IPS DF 6.9 (cell line): Measurements from ENCODE around the gene TBKBP1.

ENCODE experiments used
- DNase-seq: peaks from one replicate; pipeline ENCODE4 v3.0.0-alpha.2; 2013; ENCODE audit warnings: low read depth, low spot score
- H3K27ac ChIP-seq: one replicate; pipeline ENCODE4 v1.5.1; 2013; ENCODE audit warnings: low read length, control low read depth
- H3K27me3 ChIP-seq: 2 replicates; pipeline ENCODE4 v1.6.1; 2013; ENCODE audit warnings: mild to moderate bottlenecking, low read length; ENCODE audit not compliant: control insufficient read depth, insufficient read depth
- H3K36me3 ChIP-seq: 2 replicates; pipeline ENCODE4 v1.6.1; 2013; ENCODE audit warnings: low read length; ENCODE audit not compliant: control insufficient read depth, insufficient read depth
- H3K4me1 ChIP-seq: 2 replicates; pipeline ENCODE4 v1.6.1; 2013; ENCODE audit warnings: low read length; ENCODE audit not compliant: control insufficient read depth, insufficient read depth
- H3K4me3 ChIP-seq: 2 replicates; pipeline ENCODE4 v1.5.1; 2013; ENCODE audit warnings: mild to moderate bottlenecking, low read length
- H3K9me3 ChIP-seq: 2 replicates; pipeline ENCODE4 v1.6.1; 2013; ENCODE audit warnings: low read length, inconsistent platforms; ENCODE audit not compliant: control insufficient read depth, insufficient read depth
- WGBS: extraction: QIAGEN DNeasy Blood & Tissue Kit; methylation state at CpG from one replicate; pipeline ENCODE4 v1.1.7; 2013; ENCODE audit warnings: mixed read lengths, missing lambda C conversion rate; ENCODE audit not compliant: insufficient read length, insufficient coverage; 5-methylcytosine and 5-hydroxymethylcytosine counted together

The TBKBP1 gene

DNA sequence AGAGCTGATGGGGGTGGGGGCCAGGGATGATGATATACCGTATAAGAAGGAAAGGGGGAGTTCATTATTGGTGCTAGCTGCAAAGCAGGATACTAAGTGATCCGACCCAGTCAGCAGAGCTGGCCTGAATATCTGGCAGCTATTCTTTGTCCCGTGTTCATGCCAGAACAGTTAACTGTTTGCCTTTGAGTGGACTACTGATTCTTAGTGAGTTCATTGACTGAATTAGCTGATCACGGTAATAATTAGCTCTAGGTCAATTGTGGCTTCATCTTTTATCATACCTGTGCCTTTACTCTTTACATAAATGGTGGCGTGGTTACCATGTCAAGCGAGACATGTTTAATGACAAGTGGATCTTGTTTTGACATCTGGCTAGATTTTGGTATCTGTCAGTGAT, 39.0 kb upstream of the TBKBP1 start:
- H3K27ac ChIP-seq = no peak overlapping the region
- H3K36me3 ChIP-seq = peaks cover 46% of the 10 kb centered on the region
- no peaks in the 10 kb centered on the region; the same call in 1 of the 2 replicates for H3K27me3 ChIP-seq
- no peak for DNase-seq
- H3K4me1 ChIP-seq = no peaks in the 10 kb centered on the region
- no peak overlapping the region for H3K4me3 ChIP-seq
- H3K9me3 ChIP-seq = no peaks in the 10 kb centered on the region
- WGBS = no CpG with 5 or more reads among the region's 6 CpGs

DNA sequence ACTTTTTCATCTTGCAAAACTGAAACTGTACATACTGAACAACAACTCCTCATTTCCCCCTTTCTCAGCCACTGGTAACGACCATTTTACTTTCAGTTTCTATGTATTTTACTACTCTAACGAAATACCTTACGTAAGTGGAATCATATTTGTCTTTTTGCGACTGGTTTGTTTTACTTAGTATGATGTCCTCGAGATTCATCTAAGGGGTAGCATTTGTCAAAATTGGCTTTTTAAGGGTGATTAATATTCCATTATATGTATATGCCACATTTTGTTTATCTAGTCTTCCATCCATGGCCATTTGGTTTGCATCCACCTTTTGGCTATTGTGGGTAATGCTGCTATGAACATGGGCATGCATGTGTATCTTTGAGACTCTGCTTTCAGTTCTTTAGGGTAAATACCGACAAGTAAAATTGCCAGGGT, 33.9 kb upstream of the TBKBP1 start:
- WGBS = no CpG with 5 or more reads among the region's 6 CpGs
- Histone ChIP-seq H3K9me3 (no peaks in the 10 kb centered on the region), H3K27ac (no peak overlapping the region), H3K4me3 (no peak overlapping the region), H3K27me3 (no peaks in the 10 kb centered on the region), H3K4me1 (no peaks in the 10 kb centered on the region), H3K36me3 (peaks cover 44% of the 10 kb centered on the region)
- no peak for DNase-seq

DNA sequence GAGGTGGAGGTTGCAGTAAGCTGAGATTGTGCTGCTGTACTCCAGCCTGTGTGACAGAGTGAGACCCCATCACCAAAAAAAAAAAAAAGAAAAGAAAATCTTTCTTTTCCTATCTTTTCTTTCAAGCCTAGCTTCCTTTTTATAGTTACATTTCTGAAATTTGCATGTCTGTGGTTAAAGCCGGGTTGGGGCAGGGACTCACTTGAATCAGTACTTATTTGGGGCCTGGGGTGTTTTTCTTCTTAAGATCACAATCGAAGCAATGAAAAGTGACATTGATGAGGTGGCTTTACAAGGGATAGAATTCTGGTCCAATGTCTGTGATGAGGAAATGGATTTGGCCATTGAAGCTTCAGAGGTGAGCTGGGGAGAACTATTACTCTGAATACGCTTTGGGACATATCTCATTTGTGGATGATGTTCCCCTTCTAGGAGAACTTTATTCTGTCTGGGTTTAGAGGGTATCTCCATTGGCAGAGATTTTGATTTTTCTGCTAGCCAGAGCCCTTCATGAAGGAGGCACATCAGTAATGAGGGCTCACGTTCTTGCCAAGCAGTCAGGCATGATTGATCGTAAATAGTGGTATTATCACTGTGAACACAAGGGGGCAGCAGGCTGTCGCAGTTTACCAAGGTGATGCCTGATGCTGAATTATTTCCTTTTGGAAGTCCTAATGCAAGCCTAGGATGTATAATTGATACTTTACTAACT, 29.9 kb upstream of the TBKBP1 start:
- H3K4me3 ChIP-seq = no peak overlapping the region
- no peaks in the 10 kb centered on the region for H3K4me1 ChIP-seq
- no peak for DNase-seq
- H3K36me3 ChIP-seq = peaks cover 28% of the 10 kb centered on the region
- WGBS = no CpG with 5 or more reads among the region's 6 CpGs
- H3K27me3 ChIP-seq = no peaks in the 10 kb centered on the region
- H3K9me3 ChIP-seq = no peaks in the 10 kb centered on the region
- H3K27ac ChIP-seq = no peak overlapping the region

DNA sequence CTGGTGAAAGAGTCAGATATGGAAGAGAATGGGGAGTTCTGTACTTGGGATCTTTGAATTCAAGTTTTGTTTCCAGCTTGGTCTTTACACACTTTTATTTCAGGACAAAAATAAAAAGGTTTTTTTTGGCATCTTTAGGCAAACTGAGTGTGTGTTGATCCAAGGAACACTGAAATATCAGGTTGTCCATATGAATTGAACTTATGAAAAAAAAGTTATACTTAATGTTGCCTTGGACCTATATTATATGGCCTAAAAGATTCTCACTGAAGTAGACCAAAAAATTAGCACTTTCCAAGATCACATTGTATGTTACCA, 29.4 kb upstream of the TBKBP1 start:
- Histone ChIP-seq H3K36me3 (peaks cover 30% of the 10 kb centered on the region), H3K4me1 (no peaks in the 10 kb centered on the region), H3K27ac (no peak overlapping the region), H3K9me3 (no peaks in the 10 kb centered on the region), H3K4me3 (no peak overlapping the region), H3K27me3 (no peaks in the 10 kb centered on the region)
- DNase-seq = no peak

DNA sequence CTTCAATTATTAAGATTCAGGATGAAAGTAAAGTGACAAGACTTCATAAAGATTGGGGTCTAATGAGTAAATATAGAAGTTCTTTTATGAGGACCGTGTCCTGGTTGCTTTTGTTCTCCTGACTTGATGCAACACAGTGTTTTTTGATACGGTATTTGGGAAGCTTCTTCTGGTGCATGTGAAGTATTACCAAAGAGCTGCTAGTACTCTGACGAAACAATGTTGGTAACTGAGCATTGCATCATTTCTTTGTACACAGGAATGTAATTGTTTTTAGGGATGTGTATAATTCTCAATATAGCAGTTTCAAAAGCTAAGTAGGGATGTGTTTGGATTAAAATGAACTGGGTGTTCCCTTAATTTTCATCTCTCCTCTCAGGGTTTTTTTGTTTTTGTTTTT, 28.3 kb upstream of the TBKBP1 start:
- Histone ChIP-seq H3K4me1 (no peaks in the 10 kb centered on the region), H3K36me3 (peaks cover 38% of the 10 kb centered on the region), H3K9me3 (no peaks in the 10 kb centered on the region), H3K27ac (no peak overlapping the region), H3K27me3 (no peaks in the 10 kb centered on the region), H3K4me3 (no peak overlapping the region)
- no peak for DNase-seq
- WGBS = no CpG with 5 or more reads among the region's 3 CpGs

DNA sequence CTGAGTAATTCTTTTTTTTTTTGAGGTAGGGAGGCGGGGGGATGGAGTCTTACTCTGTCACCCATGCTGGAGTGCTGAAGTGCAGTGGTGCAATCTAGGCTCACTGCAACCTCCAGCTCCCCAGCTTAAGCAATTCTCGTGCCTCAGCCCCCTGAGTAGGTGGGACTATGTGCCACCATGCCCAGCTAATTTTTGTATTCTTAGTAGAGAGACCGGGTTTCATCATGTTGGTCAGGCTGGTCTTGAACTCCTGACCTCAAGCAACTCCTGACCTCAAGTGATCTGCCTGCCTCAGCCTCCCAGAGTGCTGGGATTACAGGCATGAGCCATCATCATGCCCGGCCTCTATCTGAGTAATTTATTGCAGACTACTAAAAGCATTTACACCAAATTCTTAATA, 24.9 kb upstream of the TBKBP1 start:
- no peaks in the 10 kb centered on the region for H3K4me1 ChIP-seq
- peaks cover 45% of the 10 kb centered on the region for H3K36me3 ChIP-seq
- no peak overlapping the region for H3K4me3 ChIP-seq
- WGBS = no CpG with 5 or more reads among the region's 4 CpGs
- no peak for DNase-seq
- H3K9me3 ChIP-seq = no peaks in the 10 kb centered on the region
- H3K27ac ChIP-seq = no peak overlapping the region
- H3K27me3 ChIP-seq = no peaks in the 10 kb centered on the region

DNA sequence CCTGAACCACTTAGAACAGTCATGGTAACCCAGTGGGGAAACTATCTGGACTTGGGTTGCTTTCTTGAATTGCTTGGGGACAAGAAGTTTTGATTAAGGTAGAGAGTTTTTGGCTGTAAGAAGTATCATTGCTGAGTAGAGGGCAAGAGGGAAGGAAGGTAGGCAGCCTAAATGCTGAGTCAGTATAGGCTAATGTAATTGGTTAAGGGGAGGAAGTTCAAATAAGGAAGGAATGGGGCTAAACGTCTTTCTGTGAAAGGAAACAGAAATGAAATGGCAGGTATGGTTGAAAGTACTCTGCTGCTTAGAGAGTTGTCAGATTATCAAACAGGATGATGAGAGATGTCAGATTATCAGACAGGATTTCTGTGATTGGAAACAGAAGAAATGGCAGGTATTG, 23.9 kb upstream of the TBKBP1 start:
- Histone ChIP-seq H3K36me3 (peaks cover 48% of the 10 kb centered on the region), H3K27me3 (no peaks in the 10 kb centered on the region), H3K27ac (no peak overlapping the region), H3K9me3 (no peaks in the 10 kb centered on the region), H3K4me3 (no peak overlapping the region), H3K4me1 (no peaks in the 10 kb centered on the region)
- WGBS = no CpG with 5 or more reads among the region's 1 CpG
- DNase-seq = no peak

DNA sequence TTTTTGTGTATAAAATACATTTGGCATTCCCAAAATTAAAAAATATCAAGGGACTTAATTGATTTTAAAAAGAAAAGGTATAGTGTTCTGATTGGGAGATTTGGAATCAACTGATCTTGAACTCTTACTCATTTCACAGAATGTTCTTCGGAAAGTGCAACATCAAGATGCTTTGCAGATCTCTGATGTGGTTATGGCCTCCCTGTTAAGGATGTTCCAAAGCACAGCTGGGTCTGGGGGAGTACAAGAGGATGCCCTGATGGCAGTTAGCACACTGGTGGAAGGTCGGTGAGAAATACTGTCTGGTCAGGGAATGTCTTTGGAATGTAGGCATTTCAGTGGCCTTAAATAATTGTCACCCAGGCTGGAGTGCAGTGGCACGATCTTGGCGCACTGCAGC, 19.5 kb upstream of the TBKBP1 start:
- no CpG with 5 or more reads among the region's 4 CpGs for WGBS
- no peak overlapping the region for H3K27ac ChIP-seq
- H3K4me1 ChIP-seq = no peaks in the 10 kb centered on the region
- H3K4me3 ChIP-seq = no peak overlapping the region
- no peaks in the 10 kb centered on the region for H3K27me3 ChIP-seq
- H3K9me3 ChIP-seq = no peaks in the 10 kb centered on the region
- no peak for DNase-seq
- peaks cover 57% of the 10 kb centered on the region for H3K36me3 ChIP-seq

DNA sequence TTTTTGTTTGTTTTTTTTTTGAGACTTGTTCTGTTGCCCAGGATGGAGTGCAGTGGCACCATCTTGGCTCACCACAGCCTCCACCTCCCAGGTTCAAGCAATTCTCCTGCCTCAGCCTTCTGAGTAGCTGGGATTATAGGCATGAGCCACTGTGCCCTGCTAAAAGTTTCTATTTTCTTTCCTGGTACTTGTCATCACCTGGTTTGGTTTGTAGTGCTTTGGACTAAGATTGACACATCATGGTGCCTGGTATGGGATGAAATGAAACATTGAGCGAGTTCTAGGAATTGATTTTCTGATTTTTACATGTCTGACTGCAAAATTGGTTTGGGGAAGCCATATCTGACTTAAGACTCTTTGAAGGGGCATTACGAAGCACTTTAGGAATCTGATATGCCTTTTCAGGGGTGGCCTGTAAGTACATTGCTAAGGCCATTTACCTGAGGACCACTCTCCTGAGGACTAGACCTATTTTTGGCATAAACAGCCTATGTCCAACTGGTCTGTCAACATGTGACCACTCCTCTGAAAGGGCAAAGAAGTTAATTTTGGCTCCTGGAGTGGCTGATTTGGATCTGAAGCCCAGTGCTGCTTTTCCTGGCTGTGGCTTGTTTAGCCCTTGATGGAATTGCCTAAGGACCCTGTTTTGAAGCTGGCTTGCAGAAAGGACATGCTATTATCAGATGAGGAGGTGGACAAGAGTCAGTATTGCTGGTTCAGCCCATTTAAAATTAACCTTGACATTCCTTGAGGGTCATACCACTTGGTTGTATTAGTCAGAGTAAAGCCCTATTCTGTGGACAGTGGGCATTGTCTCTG, 18.4 kb upstream of the TBKBP1 start:
- Histone ChIP-seq H3K27ac (no peak overlapping the region), H3K27me3 (no peaks in the 10 kb centered on the region), H3K36me3 (peaks cover 58% of the 10 kb centered on the region), H3K4me3 (no peak overlapping the region), H3K9me3 (no peaks in the 10 kb centered on the region), H3K4me1 (no peaks in the 10 kb centered on the region)
- WGBS = no CpG with 5 or more reads among the region's 2 CpGs
- DNase-seq = no peak

DNA sequence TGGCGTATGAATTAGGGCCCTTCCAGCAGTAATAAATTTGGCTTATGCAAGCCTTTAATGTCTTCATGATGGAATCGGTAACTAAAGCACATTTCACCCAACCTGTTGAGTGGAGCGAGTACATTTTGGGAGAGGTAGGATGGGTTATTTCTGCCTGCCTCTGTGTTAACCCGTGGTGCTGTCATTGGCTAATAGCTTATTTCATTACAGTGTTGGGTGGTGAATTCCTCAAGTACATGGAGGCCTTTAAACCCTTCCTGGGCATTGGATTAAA, 17.8 kb upstream of the TBKBP1 start:
- DNase-seq = no peak
- Histone ChIP-seq H3K4me3 (no peak overlapping the region), H3K27me3 (no peaks in the 10 kb centered on the region), H3K27ac (no peak overlapping the region), H3K36me3 (peaks cover 55% of the 10 kb centered on the region), H3K4me1 (no peaks in the 10 kb centered on the region), H3K9me3 (no peaks in the 10 kb centered on the region)
- no CpG with 5 or more reads among the region's 4 CpGs for WGBS
